Measurements from ENCODE around the gene GEMIN7.

GEMIN7 gene

DNA sequence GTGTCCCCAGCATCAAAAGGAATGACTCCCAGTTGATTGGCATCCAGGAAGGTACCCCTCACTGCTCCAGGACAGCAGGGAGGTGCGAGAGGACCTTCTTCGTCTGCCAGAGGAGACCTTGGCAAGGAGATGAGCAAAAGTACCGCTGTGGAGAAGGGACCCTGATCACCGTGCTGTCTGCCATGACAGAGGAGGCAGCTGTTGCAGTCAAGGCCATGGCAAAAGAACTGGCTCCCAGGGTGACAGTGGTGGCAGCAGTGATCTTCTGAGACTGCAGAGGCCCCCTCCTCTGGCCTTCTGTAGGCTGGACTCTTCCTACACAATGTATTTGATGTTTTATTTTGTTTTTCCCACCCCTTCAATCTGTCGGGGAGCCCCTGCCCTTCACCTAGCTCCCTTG is 49.7 kb downstream of the GEMIN7 start:
- H3K79me2 ChIP-seq (ENCODE audit: insufficient read depth, low read length) = 0 out of 2 replicates have a peak, but pooled peaks cover 4% of the 10 kb centered on the region
- no peaks in the 10 kb centered on the region for H4K20me1 ChIP-seq (ENCODE audit: insufficient read depth, low read length)

DNA sequence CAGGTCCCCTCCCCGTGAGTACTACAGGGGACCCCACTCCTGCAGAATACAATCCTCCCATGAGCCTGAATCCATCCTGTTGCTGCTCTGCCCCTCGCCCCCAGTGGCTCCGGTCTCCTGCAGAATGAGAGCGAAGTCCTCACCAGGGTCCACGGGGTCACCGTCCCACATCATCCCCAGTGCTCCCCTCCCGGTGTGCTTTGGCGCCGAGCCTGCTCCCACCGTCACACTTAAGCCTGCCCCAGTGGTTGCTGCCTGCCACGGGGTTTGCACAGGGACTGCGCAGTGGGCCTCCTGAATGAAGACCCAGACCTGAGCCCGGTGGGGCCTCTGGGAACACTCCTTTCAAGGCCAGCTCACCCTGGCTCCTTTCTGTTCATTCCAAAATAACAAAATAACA is 51.2 kb downstream of the GEMIN7 start:
- Histone ChIP-seq H3K4me1 (ENCODE audit: insufficient read depth, low read length, severe bottlenecking) (peaks cover 33% of the 10 kb centered on the region), H3K36me3 (ENCODE audit: insufficient read depth, low read length) (peaks cover 4% of the 10 kb centered on the region; the same call in 1 of the 2 replicates), H3K9me2 (ENCODE audit: low read depth, low read length) (no peaks in the 10 kb centered on the region), H3K9ac (ENCODE audit: low read length) (no peak overlapping the region), H3K27me3 (ENCODE audit: insufficient read depth, low read length) (no peaks in the 10 kb centered on the region), H3K27ac (ENCODE audit: low read depth, low read length, poor library complexity, severe bottlenecking) (peak overlapping the region; percentile 47), H4K20me1 (ENCODE audit: insufficient read depth, low read length) (no peaks in the 10 kb centered on the region), H3K79me2 (ENCODE audit: insufficient read depth, low read length) (0 out of 2 replicates have a peak, but pooled peaks cover 4% of the 10 kb centered on the region), H3K4me3 (ENCODE audit: low read depth, low read length, poor library complexity, severe bottlenecking) (no peak overlapping the region), H3F3A (ENCODE audit: insufficient read depth, low read length) (no peaks in the 10 kb centered on the region), H2AFZ (ENCODE audit: low read length) (no peak overlapping the region), H3K4me2 (ENCODE audit: low read length) (no peak overlapping the region), H3K9me3 (ENCODE audit: low read length) (no peaks in the 10 kb centered on the region)
- TF ChIP-seq, protein P1, sequence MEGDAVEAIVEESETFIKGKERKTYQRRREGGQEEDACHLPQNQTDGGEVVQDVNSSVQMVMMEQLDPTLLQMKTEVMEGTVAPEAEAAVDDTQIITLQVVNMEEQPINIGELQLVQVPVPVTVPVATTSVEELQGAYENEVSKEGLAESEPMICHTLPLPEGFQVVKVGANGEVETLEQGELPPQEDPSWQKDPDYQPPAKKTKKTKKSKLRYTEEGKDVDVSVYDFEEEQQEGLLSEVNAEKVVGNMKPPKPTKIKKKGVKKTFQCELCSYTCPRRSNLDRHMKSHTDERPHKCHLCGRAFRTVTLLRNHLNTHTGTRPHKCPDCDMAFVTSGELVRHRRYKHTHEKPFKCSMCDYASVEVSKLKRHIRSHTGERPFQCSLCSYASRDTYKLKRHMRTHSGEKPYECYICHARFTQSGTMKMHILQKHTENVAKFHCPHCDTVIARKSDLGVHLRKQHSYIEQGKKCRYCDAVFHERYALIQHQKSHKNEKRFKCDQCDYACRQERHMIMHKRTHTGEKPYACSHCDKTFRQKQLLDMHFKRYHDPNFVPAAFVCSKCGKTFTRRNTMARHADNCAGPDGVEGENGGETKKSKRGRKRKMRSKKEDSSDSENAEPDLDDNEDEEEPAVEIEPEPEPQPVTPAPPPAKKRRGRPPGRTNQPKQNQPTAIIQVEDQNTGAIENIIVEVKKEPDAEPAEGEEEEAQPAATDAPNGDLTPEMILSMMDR (IDR thresholded peaks at IDR 0.05; ENCODE audit: low read length) = no peak
- no peak for TF ChIP-seq EZH2 (IDR thresholded peaks at IDR 0.05; ENCODE audit: borderline replicate concordance, low read length)

More for the DNA sequence above, 49.7 kb downstream of the GEMIN7 start:
- Histone ChIP-seq H2AFZ (ENCODE audit: low read length) (no peak overlapping the region), H3K4me3 (ENCODE audit: low read depth, low read length, poor library complexity, severe bottlenecking) (no peak overlapping the region), H3K27me3 (ENCODE audit: insufficient read depth, low read length) (no peaks in the 10 kb centered on the region), H3F3A (ENCODE audit: insufficient read depth, low read length) (no peaks in the 10 kb centered on the region), H3K4me1 (ENCODE audit: insufficient read depth, low read length, severe bottlenecking) (peaks cover 18% of the 10 kb centered on the region), H3K9me3 (ENCODE audit: low read length) (no peaks in the 10 kb centered on the region), H3K36me3 (ENCODE audit: insufficient read depth, low read length) (peaks cover 4% of the 10 kb centered on the region; the same call in 1 of the 2 replicates), H3K27ac (ENCODE audit: low read depth, low read length, poor library complexity, severe bottlenecking) (no peak overlapping the region), H3K9ac (ENCODE audit: low read length) (no peak overlapping the region), H3K4me2 (ENCODE audit: low read length) (no peak overlapping the region), H3K9me2 (ENCODE audit: low read depth, low read length) (no peaks in the 10 kb centered on the region)
- TF ChIP-seq EZH2 (IDR thresholded peaks at IDR 0.05; ENCODE audit: borderline replicate concordance, low read length) = no peak
- TF ChIP-seq, protein P1 (IDR thresholded peaks at IDR 0.05; ENCODE audit: low read length) = no peak

DNA sequence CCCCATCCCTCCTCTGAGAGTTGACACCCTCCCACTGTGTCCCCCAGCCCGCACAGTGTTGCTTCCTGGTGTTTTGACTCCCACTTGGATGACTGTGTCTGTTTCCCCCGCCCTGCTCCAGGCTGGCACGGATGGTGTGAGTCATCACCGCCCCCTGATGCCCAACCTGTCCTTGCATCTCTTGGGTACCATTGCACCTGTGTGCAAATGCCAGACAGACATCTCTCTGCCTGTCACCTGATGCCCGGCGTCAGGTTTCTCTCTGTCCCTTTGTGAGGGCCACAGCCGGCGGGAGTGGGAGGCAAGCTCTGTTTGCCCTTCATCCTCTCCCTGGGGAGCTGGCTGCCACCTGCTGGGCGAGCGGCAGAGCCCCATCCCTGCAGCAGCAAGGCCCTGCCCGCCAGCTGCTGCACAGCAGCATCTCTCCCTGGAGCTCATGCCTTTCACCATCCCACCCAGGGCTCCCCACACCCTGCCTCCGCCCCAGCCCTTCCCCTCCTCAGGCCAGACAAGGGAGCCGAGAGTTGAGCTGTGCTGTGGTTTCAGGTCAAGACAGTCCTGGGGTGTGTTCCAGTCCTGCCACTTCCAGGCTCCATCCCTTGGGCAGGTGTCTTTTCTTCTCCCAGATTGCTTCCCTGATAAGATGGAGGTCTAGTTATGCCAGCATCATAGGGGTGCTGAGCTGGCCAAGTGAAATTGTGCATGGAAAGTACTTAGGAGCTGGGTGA is 52.0 kb downstream of the GEMIN7 start:
- Histone ChIP-seq H3K4me2 (ENCODE audit: low read length) (no peak overlapping the region; the same call in 1 of the 2 replicates), H3F3A (ENCODE audit: insufficient read depth, low read length) (no peaks in the 10 kb centered on the region), H4K20me1 (ENCODE audit: insufficient read depth, low read length) (no peaks in the 10 kb centered on the region), H3K27me3 (ENCODE audit: insufficient read depth, low read length) (no peaks in the 10 kb centered on the region), H3K9me2 (ENCODE audit: low read depth, low read length) (no peaks in the 10 kb centered on the region), H3K4me3 (ENCODE audit: low read depth, low read length, poor library complexity, severe bottlenecking) (no peak overlapping the region), H3K36me3 (ENCODE audit: insufficient read depth, low read length) (peaks cover 4% of the 10 kb centered on the region; the same call in 1 of the 2 replicates), H3K9ac (ENCODE audit: low read length) (no peak overlapping the region; the same call in 1 of the 2 replicates), H3K79me2 (ENCODE audit: insufficient read depth, low read length) (0 out of 2 replicates have a peak, but pooled peaks cover 4% of the 10 kb centered on the region), H3K27ac (ENCODE audit: low read depth, low read length, poor library complexity, severe bottlenecking) (peak overlapping the region; percentile 47), H3K4me1 (ENCODE audit: insufficient read depth, low read length, severe bottlenecking) (peaks cover 33% of the 10 kb centered on the region), H3K9me3 (ENCODE audit: low read length) (no peaks in the 10 kb centered on the region), H2AFZ (ENCODE audit: low read length) (no peak overlapping the region)
- TF ChIP-seq, protein P1 (IDR thresholded peaks at IDR 0.05; ENCODE audit: low read length) = peak; percentile 67
- TF ChIP-seq EZH2 (IDR thresholded peaks at IDR 0.05; ENCODE audit: borderline replicate concordance, low read length) = no peak

Data from OCI-LY1 (cell line).